ENCODE data around the gene FCRLB. TPM values are rescaled to one million over a fixed set of nuclear protein-coding genes. Genes with fewer than 3 reads are reported as not detected.

Gene FCRLB
- total and polyA plus RNA-seq, 9 of the 15 experiments (the other 6 are each of a cell fraction or from before 2014, with no cell fraction given), result 0.20 to 4.6 (median 1.3) TPM

GRCh38 chr1:161726473-161727255 is 5.3 kb downstream of the FCRLB start (continued):
- TF ChIP-seq ZNF407 (IDR thresholded peaks at IDR 0.05; ENCODE audit: low read depth), result no peak
- TF ChIP-seq TSHZ1 (CRISPR knock-in tag; IDR thresholded peaks at IDR 0.05), result no peak
- peak in 2 of 3 experiments; percentile 73 to 92; a peak in 4 of 6 replicates for TF ChIP-seq ZBTB11 (CRISPR knock-in tag; IDR thresholded peaks at IDR 0.05)
- no peak for TF ChIP-seq SAFB2 (IDR thresholded peaks at IDR 0.05; ENCODE audit: borderline replicate concordance, low read depth, low read length, severe bottlenecking)
- no peak for TF ChIP-seq TFAM (CRISPR knock-in tag; conservative IDR thresholded peaks at IDR 0.05)
- TF ChIP-seq SNAPC5 (CRISPR knock-in tag; IDR thresholded peaks at IDR 0.05), result no peak
- TF ChIP-seq PATZ1 (CRISPR knock-in tag; IDR thresholded peaks at IDR 0.05; ENCODE audit: borderline replicate concordance), result no peak

Data from K562 (cell line).